ENCODE data around the gene CPT1A. TPM values are rescaled to one million over a fixed set of nuclear protein-coding genes. Genes with fewer than 3 reads are reported as not detected.
A peak's percentile ranks its signal among the peaks of the same experiment; 100 is the strongest.

Gene CPT1A
- polyA plus RNA-seq, 1 of the 3 experiments (the other 2 are of a cell fraction) = 31.2 TPM

DNA sequence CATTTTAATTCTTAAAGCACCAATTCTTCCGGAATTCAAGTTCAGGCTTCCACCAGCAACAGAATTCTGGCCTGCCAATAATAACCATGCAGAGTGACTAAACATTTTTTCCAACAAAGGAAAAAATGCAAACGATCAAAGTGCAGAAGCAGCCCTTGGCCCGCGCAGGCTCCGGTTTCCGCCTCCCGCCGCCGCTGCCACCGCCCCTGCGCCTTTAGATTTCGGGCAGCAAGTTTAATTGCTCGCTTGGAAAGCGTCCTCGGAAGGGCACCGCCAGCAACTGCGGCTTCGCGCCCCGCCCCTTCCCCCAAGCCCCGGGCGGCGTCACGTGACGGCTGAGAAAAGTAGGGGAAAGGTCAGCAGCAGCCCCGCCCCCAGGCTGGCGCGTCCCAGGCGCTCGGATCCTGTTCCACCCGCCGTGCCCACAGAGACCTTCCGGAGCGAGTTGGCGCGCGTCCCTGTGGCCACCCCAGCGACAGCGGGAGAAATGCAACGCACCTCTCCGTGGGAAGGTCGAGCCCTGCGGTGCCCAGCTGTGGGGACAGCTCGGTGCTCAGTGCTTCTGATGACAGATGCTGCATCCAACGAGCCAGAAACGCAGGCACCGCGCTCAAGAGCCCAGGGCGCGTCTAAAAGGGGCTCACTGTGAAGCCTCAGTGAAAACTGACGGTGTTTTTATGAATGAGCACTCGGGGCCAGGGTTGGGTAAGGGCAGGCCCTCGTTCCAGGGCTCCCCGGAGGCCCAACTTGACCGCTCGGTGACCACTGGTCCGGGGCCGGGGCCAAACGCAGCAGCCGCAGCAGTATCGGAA lies 2.5 kb downstream of the CPT1A start (continued):
- TF ChIP-seq, protein P1, sequence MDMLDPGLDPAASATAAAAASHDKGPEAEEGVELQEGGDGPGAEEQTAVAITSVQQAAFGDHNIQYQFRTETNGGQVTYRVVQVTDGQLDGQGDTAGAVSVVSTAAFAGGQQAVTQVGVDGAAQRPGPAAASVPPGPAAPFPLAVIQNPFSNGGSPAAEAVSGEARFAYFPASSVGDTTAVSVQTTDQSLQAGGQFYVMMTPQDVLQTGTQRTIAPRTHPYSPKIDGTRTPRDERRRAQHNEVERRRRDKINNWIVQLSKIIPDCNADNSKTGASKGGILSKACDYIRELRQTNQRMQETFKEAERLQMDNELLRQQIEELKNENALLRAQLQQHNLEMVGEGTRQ (IDR thresholded peaks at IDR 0.05; ENCODE audit: borderline replicate concordance, low read depth, low read length) = peak; percentile 80; the same call in 1 of the 2 replicates
- TF ChIP-seq RAD21 (IDR thresholded peaks at IDR 0.05; ENCODE audit: low read length) (no peak; the same call in 1 of the 2 replicates), TCF12 (IDR thresholded peaks at IDR 0.05) (peak; percentile 62; the same call in 1 of the 2 replicates), GABPA (IDR thresholded peaks at IDR 0.05; ENCODE audit: low read depth) (peak; percentile 44), SIN3A (IDR thresholded peaks at IDR 0.05; ENCODE audit: borderline replicate concordance, low read depth, low read length) (peak; percentile 71; the same call in 1 of the 2 replicates), ELF1 (IDR thresholded peaks at IDR 0.05) (no peak), RFX5 (IDR thresholded peaks at IDR 0.05; ENCODE audit: low read length) (no peak), TEAD4 (IDR thresholded peaks at IDR 0.05; ENCODE audit: borderline replicate concordance, insufficient read depth) (0 out of 2 replicates have a peak, but pooled peaks have one; percentile 23), RCOR1 (IDR thresholded peaks at IDR 0.05; ENCODE audit: low read length) (peak; percentile 63; the same call in 1 of the 2 replicates), JUND (IDR thresholded peaks at IDR 0.05) (no peak), FOXM1 (IDR thresholded peaks at IDR 0.05; ENCODE audit: low read depth) (no peak), EZH2phosphoT487 (IDR thresholded peaks at IDR 0.05; ENCODE audit: borderline replicate concordance, low read depth) (no peak)
- TF ChIP-seq, protein P2, sequence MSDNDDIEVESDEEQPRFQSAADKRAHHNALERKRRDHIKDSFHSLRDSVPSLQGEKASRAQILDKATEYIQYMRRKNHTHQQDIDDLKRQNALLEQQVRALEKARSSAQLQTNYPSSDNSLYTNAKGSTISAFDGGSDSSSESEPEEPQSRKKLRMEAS (IDR thresholded peaks at IDR 0.05; ENCODE audit: low read depth) = 0 out of 2 replicates have a peak, but pooled peaks have one; percentile 56

DNA sequence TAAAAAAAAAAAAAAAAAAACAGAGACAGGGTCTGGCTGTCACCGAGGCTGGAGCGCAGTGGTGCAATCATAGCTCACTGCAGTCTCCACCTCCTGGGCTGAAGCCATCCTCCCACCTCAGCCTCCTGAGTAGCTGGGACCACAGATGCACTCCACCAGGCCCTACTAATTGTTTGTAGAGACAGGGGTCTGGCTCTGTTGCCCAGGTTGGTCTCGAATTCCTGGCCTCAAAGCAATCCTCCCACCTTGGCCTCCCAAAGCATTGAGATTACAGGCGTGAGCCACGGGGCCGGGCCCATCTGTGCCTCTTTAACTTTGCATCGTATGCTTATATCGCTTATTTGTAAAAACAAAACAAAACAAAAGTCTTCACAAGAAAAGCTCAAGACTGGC lies 3.1 kb downstream of the CPT1A start:
- peak overlapping the region; percentile 98 for H3K27ac ChIP-seq (ENCODE audit: low read depth in 2 of 2, low read length in 1 of 2)
- H3K27me3 ChIP-seq (ENCODE audit: insufficient read depth) = no peaks in the 10 kb centered on the region
- peak overlapping the region; percentile 81 to 82 for H3K4me3 ChIP-seq (ENCODE audit: low read depth in 2 of 2, low read length in 1 of 2)
- H3K79me2 ChIP-seq (ENCODE audit: insufficient read depth) = peaks cover 69% of the 10 kb centered on the region
- no peaks in the 10 kb centered on the region for H3K9me2 ChIP-seq
- H4K20me1 ChIP-seq (ENCODE audit: insufficient read depth) = peaks cover 16% of the 10 kb centered on the region
- POLR2A ChIA-PET = no interaction called here
- H3K9me3 ChIP-seq = no peaks in the 10 kb centered on the region
- H2AFZ ChIP-seq (ENCODE audit: low read depth) = peak overlapping the region; percentile 91
- WGBS (ENCODE audit: low lambda C conversion rate) = 39% methylated on average over 8 of the region's 8 CpGs
- CTCF ChIA-PET = interaction anchor here (1.7 kb wide), 1 partner anchor 11 kb away, joined by 5 read pairs; no protein-coding TSS in a partner anchor
- H3K9ac ChIP-seq = peak overlapping the region; percentile 91
- peaks cover 21 to 23% of the 10 kb centered on the region in 2 experiments for H3K4me1 ChIP-seq (ENCODE audit: control insufficient read depth in 1 of 2, insufficient read depth in 2 of 2, low read depth in 1 of 2, low read length in 1 of 2)
- no peak for TF ChIP-seq POLR2AphosphoS5 (IDR thresholded peaks at IDR 0.05; ENCODE audit: low read depth, low read length)
- TF ChIP-seq, protein P3, sequence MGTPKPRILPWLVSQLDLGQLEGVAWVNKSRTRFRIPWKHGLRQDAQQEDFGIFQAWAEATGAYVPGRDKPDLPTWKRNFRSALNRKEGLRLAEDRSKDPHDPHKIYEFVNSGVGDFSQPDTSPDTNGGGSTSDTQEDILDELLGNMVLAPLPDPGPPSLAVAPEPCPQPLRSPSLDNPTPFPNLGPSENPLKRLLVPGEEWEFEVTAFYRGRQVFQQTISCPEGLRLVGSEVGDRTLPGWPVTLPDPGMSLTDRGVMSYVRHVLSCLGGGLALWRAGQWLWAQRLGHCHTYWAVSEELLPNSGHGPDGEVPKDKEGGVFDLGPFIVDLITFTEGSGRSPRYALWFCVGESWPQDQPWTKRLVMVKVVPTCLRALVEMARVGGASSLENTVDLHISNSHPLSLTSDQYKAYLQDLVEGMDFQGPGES (IDR thresholded peaks at IDR 0.05; ENCODE audit: low read depth, low read length) = no peak
- no peak for TF ChIP-seq RAD21 (IDR thresholded peaks at IDR 0.05; ENCODE audit: low read length)
- no peak for TF ChIP-seq FOSL2 (IDR thresholded peaks at IDR 0.05; ENCODE audit: borderline replicate concordance, low read depth)
- TF ChIP-seq EP300 (IDR thresholded peaks at IDR 0.05; ENCODE audit: borderline replicate concordance in 1 of 2, low read depth in 1 of 2, low read length in 1 of 2) = no peak
- TF ChIP-seq, protein P4, sequence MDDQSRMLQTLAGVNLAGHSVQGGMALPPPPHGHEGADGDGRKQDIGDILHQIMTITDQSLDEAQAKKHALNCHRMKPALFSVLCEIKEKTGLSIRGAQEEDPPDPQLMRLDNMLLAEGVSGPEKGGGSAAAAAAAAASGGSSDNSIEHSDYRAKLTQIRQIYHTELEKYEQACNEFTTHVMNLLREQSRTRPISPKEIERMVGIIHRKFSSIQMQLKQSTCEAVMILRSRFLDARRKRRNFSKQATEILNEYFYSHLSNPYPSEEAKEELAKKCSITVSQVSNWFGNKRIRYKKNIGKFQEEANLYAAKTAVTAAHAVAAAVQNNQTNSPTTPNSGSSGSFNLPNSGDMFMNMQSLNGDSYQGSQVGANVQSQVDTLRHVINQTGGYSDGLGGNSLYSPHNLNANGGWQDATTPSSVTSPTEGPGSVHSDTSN (IDR thresholded peaks at IDR 0.05) = no peak
- no peak for TF ChIP-seq JUND (IDR thresholded peaks at IDR 0.05)
- no peak for TF ChIP-seq SIN3A (IDR thresholded peaks at IDR 0.05; ENCODE audit: borderline replicate concordance, low read depth, low read length)
- H3K4me2 ChIP-seq = peak overlapping the region; percentile 87
- no peak for DNase-seq
- peaks cover 29% of the 10 kb centered on the region for H3F3A ChIP-seq (replicated peaks; ENCODE audit: insufficient read depth)
- H3K36me3 ChIP-seq (replicated peaks in 1 of 2; ENCODE audit: control insufficient read depth in 1 of 2, insufficient read depth in 2 of 2, low read length in 1 of 2) = peaks cover 0 to 12% of the 10 kb centered on the region in 2 experiments

Measured in SK-N-SH (cell line).